ENCODE results near the gene DAZAP1. TPM values are rescaled to one million over a fixed set of nuclear protein-coding genes. Genes with fewer than 3 reads are reported as not detected.

Gene DAZAP1
- total RNA-seq, 1 experiment from 2014 or later, result 229 TPM

- CTCF ChIA-PET, result interaction anchor here (0.6 to 1.7 kb wide), 3 partner anchors 67 to 516 kb away, joined by 3 to 6 read pairs (median 3); no protein-coding TSS in a partner anchor
- H3K4me1 ChIP-seq (ENCODE audit: insufficient read depth, low read length, poor library complexity, severe bottlenecking), result no peaks in the 10 kb centered on the region
- DNase-seq (ENCODE audit: low spot score), result no peak
- peak overlapping the region; percentile 28 for H3K4me3 ChIP-seq (ENCODE audit: low read depth, low read length, poor library complexity, severe bottlenecking)
- H3K9me3 ChIP-seq (ENCODE audit: low read depth, low read length, poor library complexity, severe bottlenecking), result no peaks in the 10 kb centered on the region
- no peak for TF ChIP-seq CTCF (conservative IDR thresholded peaks at IDR 0.05; ENCODE audit: low read depth, low read length)
- no peak for TF ChIP-seq EZH2 (IDR thresholded peaks at IDR 0.05; ENCODE audit: borderline replicate concordance, low read depth, low read length, poor library complexity, severe bottlenecking)
- H3K36me3 ChIP-seq (ENCODE audit: insufficient read depth, low read length, poor library complexity, severe bottlenecking), result no peaks in the 10 kb centered on the region
- no peak overlapping the region for H3K27ac ChIP-seq (ENCODE audit: low read depth, low read length, poor library complexity, severe bottlenecking)
- BruUV-seq (replicated peaks), result no TSS peak
- H3K27me3 ChIP-seq (replicated peaks; ENCODE audit: insufficient read depth, low read depth, low read length, poor library complexity), result no peaks in the 10 kb centered on the region
- intact Hi-C loops (cut with micrococcal nuclease; ENCODE audit: unreplicated experiment), result loop anchor here (2.0 kb wide), 1 partner anchor 28 kb away; a partner anchor contains a TSS
- POLR2A ChIA-PET (ENCODE audit: low non-redundant PET), result no interaction called here
These were observed 24.4 kb upstream of the DAZAP1 start for GRCh38 chr19:1383017-1383311.

- H3K4me3 ChIP-seq (ENCODE audit: low read depth, low read length, poor library complexity, severe bottlenecking), result peak within 1 kb of the TSS; percentile 77
- peak; percentile 29; the same call in 1 of the 2 replicates for TF ChIP-seq CTCF (conservative IDR thresholded peaks at IDR 0.05; ENCODE audit: low read depth, low read length)
- TF ChIP-seq EZH2 (IDR thresholded peaks at IDR 0.05; ENCODE audit: borderline replicate concordance, low read depth, low read length, poor library complexity, severe bottlenecking), result no peak
- peak within 1 kb of the TSS; percentile 89 for H3K27ac ChIP-seq (ENCODE audit: low read depth, low read length, poor library complexity, severe bottlenecking)
- H3K27me3 ChIP-seq (replicated peaks; ENCODE audit: insufficient read depth, low read depth, low read length, poor library complexity), result no peaks in the 10 kb centered on the region
- no TSS peak for BruUV-seq (replicated peaks)
- no peaks in the 10 kb centered on the region for H3K9me3 ChIP-seq (ENCODE audit: low read depth, low read length, poor library complexity, severe bottlenecking)
- peaks cover 2% of the 10 kb centered on the region for H3K36me3 ChIP-seq (ENCODE audit: insufficient read depth, low read length, poor library complexity, severe bottlenecking)
- peak; percentile 93 for DNase-seq (ENCODE audit: low spot score)
- no peaks in the 10 kb centered on the region for H3K4me1 ChIP-seq (ENCODE audit: insufficient read depth, low read length, poor library complexity, severe bottlenecking)
- POLR2A ChIA-PET (ENCODE audit: low non-redundant PET), result no interaction called here
- intact Hi-C loops (cut with micrococcal nuclease; ENCODE audit: unreplicated experiment), result loop anchor here (2.0 kb wide), 1 partner anchor 29 kb away; a partner anchor contains a TSS
- CTCF ChIA-PET, result interaction anchor here (0.6 to 1.7 kb wide), 3 partner anchors 68 to 515 kb away, joined by 3 to 6 read pairs (median 3); no protein-coding TSS in a partner anchor
These were observed 23.9 kb upstream of the DAZAP1 start, which contains the start of gene NDUFS7 for GRCh38 chr19:1383312-1384084. TSS of gene NDUFS7 (plus strand) at chr19:1383907. CDS start at chr19:1383927, 20 bp downstream.

- H3K4me1 ChIP-seq (ENCODE audit: insufficient read depth, low read length, poor library complexity, severe bottlenecking), result no peaks in the 10 kb centered on the region
- DNase-seq (ENCODE audit: low spot score), result no peak
- ChIA-PET CTCF (no interaction called here), POLR2A (ENCODE audit: low non-redundant PET) (no interaction called here)
- intact Hi-C loops (cut with micrococcal nuclease; ENCODE audit: unreplicated experiment), result no loop called here
- peaks cover 7% of the 10 kb centered on the region for H3K36me3 ChIP-seq (ENCODE audit: insufficient read depth, low read length, poor library complexity, severe bottlenecking)
- H3K27me3 ChIP-seq (replicated peaks; ENCODE audit: insufficient read depth, low read depth, low read length, poor library complexity), result no peaks in the 10 kb centered on the region
- H3K9me3 ChIP-seq (ENCODE audit: low read depth, low read length, poor library complexity, severe bottlenecking), result no peaks in the 10 kb centered on the region
- peak overlapping the region; percentile 77 for H3K4me3 ChIP-seq (ENCODE audit: low read depth, low read length, poor library complexity, severe bottlenecking)
- peak overlapping the region; percentile 89 for H3K27ac ChIP-seq (ENCODE audit: low read depth, low read length, poor library complexity, severe bottlenecking)
- TF ChIP-seq EZH2 (IDR thresholded peaks at IDR 0.05; ENCODE audit: borderline replicate concordance, low read depth, low read length, poor library complexity, severe bottlenecking) (no peak), CTCF (conservative IDR thresholded peaks at IDR 0.05; ENCODE audit: low read depth, low read length) (no peak)
- no TSS peak for BruUV-seq (replicated peaks)
These were observed 23.3 kb upstream of the DAZAP1 start for GRCh38 chr19:1384085-1384462.
